ENCODE data around the gene CCDC177.
"Not testable (repeated sequence)": the region's sequence is repeated elsewhere in the genome, so short reads cannot be mapped to it uniquely, and the experiment has no call there.

CCDC177 gene

DNA sequence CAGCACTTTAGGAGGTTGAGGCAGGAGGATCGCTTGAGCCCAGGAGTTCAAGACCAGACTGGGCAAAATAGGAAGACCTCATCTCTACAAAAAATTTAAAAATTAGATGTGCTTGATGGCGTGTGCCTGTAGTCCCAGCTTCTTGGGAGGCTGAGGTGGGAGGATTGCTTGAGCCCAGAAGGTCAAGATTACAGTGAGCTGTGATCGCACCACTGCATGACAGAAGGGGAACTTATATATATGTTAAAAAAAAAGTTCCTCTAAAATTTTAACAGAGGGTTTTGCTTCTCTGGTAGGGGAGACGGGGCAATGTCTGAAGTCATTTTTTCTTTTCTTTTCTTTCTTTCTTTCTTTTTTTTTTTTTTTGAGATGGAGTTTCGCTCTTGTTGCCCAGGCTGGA, 24.8 kb upstream of the CCDC177 start:
- DNase-seq (ENCODE audit: low read depth), result not testable (repeated sequence)

- no peak for DNase-seq (ENCODE audit: low read depth)
These were observed 20.7 kb upstream of the CCDC177 start for GRCh38 chr14:69595336-69595735.

DNA sequence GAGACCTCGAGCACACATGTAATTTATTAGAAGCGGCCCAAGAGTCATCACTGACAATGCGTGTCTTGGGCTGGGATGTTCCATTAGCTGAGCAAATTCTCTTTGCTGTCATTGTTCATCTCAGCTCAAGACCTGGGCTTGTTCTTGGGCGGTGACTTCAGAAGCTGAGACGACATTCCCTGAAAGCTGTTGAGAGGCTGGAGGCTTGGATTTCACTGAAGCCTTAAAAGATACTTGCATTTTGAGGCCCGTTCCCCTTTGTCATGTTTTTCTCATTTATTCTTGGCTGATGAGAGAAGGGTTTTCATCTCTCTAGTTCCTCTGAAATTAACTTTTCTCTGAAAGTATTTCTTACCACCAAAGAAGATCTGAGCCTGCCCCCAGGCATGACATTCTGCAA, 20.2 kb upstream of the CCDC177 start:
- no peak for DNase-seq (ENCODE audit: low read depth)

DNA sequence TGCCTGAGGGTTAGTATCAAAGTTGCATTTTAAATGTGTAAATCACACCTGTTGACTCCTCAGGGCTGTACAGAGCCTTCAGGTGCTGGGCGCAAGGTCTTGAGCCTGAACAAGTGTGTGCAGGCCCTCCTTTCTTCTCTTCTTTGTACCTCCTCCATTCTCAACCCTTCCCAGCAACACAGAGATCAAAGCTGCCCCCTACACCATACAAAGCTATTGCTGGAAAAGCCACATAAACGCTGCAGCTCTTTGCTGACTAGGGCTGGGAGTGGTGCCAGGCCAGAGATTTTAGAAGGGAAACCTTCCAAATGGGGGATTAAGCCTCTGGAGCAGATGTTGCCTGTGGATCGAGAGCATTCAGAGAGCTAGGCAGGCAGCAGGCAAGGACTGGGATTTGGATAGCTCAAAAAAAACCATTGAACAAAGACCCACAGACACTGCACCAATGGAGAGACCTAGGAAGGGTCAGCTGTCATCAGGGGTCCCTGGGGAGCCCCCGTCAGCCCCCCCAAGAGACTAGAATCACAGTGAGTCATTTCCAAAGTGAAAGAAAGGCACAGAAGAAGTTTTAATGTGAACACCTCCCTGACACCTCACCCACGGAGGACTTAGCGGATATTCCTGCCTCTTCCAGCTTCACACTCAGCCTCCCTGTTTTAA, 18.5 kb upstream of the CCDC177 start:
- DNase-seq (ENCODE audit: low read depth), result no peak

- DNase-seq (ENCODE audit: low read depth), result no peak
These were observed 16.6 kb upstream of the CCDC177 start for GRCh38 chr14:69591317-69591716.

DNA sequence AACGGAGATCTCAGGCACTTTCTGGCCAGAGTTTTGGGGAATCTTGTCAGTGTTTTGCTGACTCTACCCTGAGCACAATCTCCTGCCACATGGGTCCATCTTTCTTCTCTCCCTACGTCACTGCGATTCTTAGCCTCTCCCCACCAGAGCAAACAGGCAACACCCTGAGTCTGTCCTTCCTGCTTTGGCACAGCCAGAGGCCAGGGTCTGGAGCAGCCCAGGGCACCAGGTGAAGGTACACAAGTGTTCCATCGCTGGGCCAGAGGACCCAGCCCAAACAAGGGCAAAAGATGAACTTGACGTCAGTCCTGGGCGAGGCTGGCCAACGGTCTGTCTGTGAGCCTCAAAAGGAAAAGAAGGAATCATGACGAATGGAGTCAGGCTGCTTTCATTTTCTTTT, 12.7 kb upstream of the CCDC177 start:
- DNase-seq (ENCODE audit: low read depth), result no peak

DNA sequence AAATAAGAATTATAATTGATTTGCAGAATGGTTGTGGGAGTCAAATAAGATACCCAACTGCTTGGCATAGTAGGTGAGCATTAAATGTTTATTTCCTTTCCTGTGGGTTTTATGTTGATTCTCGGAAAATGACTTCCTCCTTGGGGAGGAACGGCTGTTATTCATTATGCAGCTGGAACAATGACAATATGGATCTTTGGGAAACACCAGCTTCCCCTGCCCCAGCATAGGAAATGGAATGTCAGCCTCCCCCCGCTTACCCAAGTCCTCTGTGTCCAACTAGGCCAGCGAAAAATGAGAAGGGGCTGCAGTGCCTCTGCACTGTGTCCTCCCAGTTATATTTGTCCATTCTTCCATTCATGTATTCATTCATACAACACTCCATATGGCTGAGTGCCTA, 11.7 kb upstream of the CCDC177 start:
- no peak for DNase-seq (ENCODE audit: low read depth)

GRCh38 chr14:69584389-69584788, 9.7 kb upstream of the CCDC177 start:
- DNase-seq (ENCODE audit: low read depth), result no peak

DNA sequence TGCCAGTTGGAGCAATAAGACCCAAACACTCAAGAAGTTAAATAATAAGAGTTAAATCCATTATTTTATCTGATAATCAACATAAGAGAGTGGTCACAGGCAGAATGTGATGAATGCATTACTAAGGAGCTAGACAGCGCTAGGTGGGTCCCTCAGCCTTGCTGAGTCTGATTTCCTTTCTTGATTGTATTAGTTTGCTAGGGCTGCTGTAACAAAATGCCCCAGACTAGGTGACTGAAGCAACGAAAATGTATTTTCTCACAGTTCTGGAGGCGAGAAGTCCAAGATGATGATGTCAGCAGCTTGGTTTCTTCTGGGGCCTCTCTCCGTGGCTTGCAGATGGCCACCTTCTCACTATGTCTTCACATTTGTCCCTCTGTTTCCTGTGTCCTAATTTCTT, 8.2 kb upstream of the CCDC177 start:
- DNase-seq (ENCODE audit: low read depth), result no peak

GRCh38 chr14:69582212-69582611, 7.5 kb upstream of the CCDC177 start:
- no peak for DNase-seq (ENCODE audit: low read depth)

GRCh38 chr14:69581316-69581935, 6.8 kb upstream of the CCDC177 start:
- no peak for DNase-seq (ENCODE audit: low read depth)

DNA sequence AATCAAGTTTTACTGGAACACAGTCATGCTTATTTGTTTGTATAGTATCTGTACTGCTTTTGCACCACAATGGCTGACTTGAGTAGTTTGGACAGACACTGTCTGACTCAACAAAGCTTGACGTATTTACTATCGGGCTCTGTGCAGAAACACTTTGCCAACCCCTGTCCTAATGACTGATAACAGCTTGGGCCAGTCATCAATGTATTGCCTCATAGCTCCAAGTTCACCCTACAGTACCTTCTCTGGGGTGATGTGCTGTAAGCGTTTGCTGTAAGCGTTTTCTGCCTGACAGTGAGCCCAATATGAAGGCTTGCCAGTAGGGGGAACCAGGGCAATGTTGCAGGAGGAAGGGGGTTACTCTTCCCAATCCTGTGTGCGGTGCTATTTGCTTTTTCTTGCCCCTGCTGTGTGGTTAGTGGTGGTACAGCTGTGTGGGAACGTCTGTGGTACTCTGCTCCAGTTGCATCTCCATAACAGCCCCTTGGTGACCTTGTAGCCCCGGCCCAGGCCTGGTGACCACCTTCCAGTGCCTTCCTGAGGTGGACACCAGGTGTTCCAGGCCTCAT, 5.4 kb upstream of the CCDC177 start:
- DNase-seq (ENCODE audit: low read depth), result no peak

- no peak for DNase-seq (ENCODE audit: low read depth)
These were observed 4.8 kb upstream of the CCDC177 start for GRCh38 chr14:69579476-69579875.

- DNase-seq (ENCODE audit: low read depth), result no peak
These were observed 254 bp upstream of the CCDC177 start for GRCh38 chr14:69574954-69575295.

GRCh38 chr14:69573831-69574262, 824 bp downstream of the CCDC177 start:
- DNase-seq (ENCODE audit: low read depth), result no peak

DNA sequence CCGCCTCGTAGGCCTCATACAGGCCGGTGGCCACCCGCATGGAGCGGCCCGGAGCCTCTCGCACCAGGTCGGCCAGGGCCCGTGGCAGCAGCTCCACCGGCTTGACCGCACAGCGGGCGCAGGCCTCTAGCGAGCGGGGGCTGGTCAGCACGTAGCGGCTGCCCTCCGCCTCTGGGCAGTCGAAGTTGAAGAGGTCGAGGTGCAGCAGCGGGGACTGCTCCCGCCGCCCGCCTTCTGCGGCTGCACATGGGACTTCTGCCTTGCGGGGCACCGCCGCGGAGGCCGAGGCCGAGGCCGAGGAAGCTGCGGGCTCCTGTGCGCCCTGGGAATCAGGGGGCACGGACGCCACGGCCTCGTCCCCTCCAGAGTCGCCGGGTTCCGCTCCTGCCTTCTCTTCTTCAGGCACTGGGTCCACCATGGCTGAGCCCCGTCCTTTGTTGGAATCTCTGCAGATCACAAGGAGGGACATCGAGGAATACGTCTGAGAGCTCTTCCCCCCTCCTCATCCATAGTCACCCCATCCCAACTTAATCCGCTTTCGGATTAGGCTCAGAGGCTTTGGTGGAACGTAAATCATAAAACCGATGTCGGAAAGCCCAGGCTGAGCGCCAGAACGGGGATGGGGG, 1.4 kb downstream of the CCDC177 start:
- DNase-seq (ENCODE audit: low read depth), result no peak

- no peak for DNase-seq (ENCODE audit: low read depth)
These were observed 1.9 kb downstream of the CCDC177 start for GRCh38 chr14:69572841-69573135.

DNA sequence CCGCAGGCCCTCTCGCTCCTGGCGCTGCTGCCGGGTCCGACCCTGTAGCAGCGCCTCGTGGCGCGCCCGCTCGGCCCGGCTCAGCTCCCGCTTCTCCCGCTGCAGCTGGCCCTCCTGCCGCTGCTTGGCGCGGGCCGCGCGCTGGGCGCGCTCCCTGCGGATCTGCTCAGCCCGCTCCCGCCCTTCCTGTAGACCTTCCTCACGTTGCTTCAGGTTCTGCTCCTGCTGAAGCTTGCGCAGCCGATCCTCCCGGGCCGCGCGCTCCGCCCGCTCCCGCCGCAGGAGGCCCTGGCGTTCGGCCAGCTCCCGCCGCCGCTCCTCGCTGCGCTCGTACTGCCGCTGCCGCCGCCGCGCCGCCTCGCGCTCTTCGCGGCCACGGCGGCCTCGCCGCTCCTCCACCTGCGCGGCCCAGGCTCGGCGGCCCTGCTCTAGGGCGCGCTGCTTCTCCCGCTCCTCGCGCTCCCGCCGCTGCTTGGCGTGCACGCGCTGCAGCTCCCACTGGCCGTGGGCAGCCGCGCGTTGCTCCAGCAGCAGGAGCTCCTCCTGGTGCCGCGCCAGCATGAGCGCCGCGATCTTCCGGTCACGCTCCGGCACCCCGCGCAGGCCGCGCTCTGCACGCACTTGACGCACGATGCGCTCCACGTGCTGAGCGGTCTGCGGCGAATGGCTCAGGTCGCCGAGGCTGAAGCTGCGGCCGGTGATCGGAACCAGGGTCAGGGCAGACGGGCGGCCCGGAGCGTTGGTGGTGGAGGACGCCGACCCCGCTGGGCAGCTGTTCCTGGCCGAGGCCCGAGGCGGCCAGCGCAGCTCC, 2.4 kb downstream of the CCDC177 start:
- DNase-seq (ENCODE audit: low read depth), result no peak

DNA sequence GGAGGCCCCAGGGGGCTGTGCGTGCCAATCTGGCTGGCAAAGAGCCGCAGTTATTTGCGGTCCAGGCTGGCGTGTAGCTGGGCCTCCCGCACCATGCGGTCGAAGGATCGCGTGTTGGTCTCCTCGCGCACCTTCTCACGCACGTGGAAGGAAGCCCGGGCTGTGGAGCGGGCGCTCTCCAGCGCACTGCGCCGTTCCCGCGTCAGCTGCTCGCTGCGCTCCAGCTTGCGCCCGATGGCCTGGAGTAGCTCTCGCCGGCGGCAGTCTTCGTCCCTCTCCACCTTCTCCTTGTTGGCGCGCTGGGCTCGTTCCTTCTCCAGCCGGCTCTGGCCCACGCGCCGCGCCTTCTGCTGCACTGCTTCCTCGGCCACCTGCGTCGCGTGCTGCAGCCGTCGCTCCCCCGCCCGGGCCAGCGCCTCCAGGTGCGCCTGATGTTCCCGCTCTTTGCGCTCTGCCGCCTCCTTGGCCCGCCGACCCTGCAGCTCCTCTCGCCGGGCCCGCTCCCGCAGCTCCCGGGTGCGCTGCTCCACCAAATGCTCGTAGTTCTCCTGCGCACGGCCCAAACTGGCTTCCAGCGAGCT, 3.1 kb downstream of the CCDC177 start:
- no peak for DNase-seq (ENCODE audit: low read depth)

DNA sequence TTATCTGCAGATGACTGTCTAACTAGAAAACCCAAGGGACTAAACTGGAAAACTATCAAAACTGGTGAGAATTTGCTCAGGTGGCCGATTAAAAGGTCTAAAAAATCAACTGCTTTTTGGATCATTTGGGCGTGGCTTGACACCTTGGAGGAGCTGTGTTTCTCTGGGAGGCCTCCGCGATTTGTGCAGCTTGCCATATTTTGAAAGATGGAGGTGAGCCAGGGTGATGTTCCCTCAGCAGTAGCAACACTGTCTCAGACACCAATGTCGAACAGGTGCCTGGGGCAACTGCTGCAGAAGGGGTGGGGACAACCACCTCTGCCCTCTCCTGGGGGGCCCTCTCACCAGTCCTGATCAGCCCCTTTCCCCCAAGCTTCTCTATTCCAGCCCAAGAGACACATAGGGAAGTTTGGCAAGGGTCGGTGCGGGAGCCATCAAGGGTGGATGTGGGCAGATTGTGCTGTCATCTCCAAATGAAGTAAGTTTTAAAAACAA, 3.8 kb downstream of the CCDC177 start:
- no peak for DNase-seq (ENCODE audit: low read depth)

DNA sequence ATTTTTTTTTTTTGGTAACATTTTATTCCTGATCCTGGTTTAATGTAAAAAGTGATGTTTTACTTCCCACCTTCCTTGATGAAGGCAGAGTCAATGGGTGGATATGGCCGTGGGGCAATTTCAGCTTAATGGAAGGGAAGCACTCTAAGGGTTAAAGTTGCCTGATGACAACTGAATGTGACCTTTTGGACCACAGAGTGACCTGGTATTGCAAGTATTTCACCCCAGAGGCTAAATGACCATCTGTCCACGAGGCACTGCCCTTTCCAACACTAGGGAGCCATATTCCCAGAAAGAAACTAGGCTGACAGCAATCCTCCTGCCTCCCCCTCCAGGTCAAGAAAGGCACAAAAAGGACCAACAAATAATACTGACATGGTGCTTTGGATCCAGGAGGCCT, 4.8 kb downstream of the CCDC177 start:
- no peak for DNase-seq (ENCODE audit: low read depth)

- DNase-seq (ENCODE audit: low read depth), result no peak
These were observed 7.1 kb downstream of the CCDC177 start for GRCh38 chr14:69567563-69567962.
